Measurements from ENCODE around the gene EMID1. TPM values are rescaled to one million over a fixed set of nuclear protein-coding genes. Genes with fewer than 3 reads are reported as not detected.

Gene EMID1
- total RNA-seq = 4.0 and 6.8 TPM in 2 replicates

DNA sequence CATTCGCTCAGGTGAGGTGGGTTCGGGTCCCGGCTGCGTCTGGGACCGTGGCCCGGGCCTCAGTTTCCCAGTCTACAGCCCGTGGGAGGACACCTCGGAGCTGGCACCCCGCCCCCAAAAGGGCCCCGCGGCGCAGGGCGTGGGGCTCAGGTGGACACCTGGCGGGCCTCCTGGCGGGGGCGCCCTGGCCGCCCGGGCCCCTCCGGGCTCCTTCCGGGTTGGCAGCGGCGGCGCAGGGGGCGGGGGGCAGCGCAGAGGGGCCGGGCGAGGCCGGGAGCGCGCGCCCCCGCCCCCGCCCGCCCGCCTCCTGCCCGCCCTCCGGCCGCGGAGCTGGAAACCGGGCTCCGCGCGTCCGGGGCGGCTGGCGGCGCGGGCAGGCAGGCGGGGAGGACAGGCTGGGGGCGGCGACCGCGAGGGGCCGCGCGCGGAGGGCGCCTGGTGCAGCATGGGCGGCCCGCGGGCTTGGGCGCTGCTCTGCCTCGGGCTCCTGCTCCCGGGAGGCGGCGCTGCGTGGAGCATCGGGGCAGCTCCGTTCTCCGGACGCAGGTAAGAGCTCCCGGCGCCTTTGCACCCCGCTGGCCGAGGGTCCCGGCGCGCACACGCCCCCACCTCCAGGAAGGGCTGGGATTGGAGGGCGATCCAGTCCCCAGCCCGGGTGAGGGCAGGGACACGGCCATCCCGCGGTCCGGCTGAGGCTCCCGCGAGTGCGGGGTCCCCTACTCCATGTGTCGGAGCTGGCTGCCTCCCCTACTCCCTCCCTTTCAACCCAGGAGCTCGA, at the start of gene EMID1:
TSS of gene EMID1 (plus strand) at position 303 of the 778 bp plus-strand sequence. CDS start at position 446, 143 bp downstream.

DNA sequence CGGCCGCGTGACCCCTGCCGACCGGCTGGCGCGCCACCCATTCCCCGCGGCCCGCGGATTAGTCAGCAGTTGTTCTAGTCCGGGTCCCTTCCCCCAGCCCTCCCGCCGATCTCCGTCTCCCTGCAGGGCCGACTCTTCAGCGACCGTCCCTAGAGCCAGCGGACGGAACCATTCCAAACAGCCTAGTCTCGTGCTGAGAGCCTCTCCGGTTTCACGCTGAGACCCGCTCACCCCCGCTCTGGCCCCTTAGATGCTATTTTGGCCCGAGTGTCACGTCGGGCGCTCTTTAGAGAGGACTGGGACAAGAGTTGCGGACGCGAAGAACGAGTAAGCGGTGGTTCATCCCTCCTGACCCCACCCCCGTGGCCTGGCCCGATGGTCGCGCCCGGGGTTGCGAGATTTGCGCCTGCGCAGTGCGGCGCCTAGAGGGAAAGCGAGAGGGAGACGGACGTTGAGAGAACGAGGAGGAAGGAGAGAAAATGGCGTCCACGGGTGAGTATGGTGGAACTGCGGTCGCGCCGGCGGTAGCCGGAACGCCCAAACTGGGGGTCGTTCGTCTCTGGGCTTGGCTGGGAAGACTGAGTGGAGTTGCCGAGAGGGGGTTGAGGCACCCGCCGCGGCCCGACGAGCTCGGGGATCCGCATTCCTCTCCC, 62.3 kb downstream of the EMID1 start, which contains the start of the genes EWSR1 and RHBDD3:
TSS of gene EWSR1 (plus strand) at position 411 of the 653 bp plus-strand sequence. CDS start at position 480, 69 bp downstream.
TSS of gene RHBDD3 (minus strand) at position 124 of the 653 bp plus-strand sequence. CDS start 2,355 bp downstream, outside the sequence.

DNA sequence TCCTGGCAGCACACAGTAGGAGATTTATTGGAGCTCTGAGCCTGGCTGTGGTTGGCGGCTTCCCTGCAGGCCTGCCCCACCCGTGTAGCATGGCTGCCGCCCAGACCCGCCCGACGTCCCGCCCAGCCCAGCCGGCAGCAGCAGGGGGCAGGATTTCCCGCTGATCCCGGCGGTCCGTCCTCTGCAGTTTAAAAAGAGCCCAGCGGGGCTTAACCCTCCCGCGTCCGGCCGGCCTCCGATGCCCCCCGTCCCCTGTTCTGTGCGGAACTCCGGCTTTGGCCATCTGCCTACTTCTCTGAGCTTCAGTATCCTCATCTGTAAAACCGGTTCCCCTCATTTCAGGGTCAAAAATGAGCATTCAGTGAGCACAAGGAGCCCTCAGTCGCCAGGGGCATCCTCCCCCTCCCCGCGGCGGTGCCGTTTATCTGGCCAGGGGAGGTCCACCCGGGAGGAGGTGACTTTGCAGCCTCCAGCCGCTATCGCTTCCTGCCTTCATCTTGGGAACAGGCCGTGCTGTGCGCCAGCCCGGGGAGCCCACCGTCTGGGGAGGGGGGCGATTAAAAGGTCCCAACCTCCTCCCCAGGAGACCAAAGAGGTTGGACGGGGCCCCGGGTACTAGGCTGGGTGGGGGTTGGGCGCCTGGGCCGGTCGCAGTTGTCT, 100.6 kb downstream of the EMID1 start, which contains the start of gene GAS2L1:
TSS of gene GAS2L1 (plus strand) at position 476 of the 660 bp plus-strand sequence. CDS start 1,456 bp downstream, outside the sequence.

Small RNA genes lying within 50 kb of the gene (small RNA-seq; reads per million reads assigned to genes)
- gene RNU6-1219P = not detected

Other genes starting within 250 kb of the EMID1 start
- not detected in 2 replicates for gene C22orf31, start 144.1 kb upstream of the EMID1 start, total RNA-seq
- 35.0 and 39.3 TPM in 2 replicates for gene KREMEN1, start 132.9 kb upstream of the EMID1 start, total RNA-seq
- 29.0 and 30.2 TPM in 2 replicates for gene RHBDD3, start 62.1 kb downstream of the EMID1 start, total RNA-seq
- 211 and 220 TPM in 2 replicates for gene EWSR1, start 62.4 kb downstream of the EMID1 start, total RNA-seq
- gene GAS2L1, start 100.8 kb downstream of the EMID1 start, total RNA-seq = 25.8 and 33.5 TPM in 2 replicates
- not detected in 2 replicates for gene RASL10A, start 109.8 kb downstream of the EMID1 start, total RNA-seq
- gene AP1B1, start 182.7 kb downstream of the EMID1 start, total RNA-seq = 66.7 and 72.3 TPM in 2 replicates
- gene RFPL1, start 232.7 kb downstream of the EMID1 start, total RNA-seq = not detected in 2 replicates

All from hair follicle dermal papilla cell (primary cell).